ENCODE results near the gene RPL39L. TPM values are rescaled to one million over a fixed set of nuclear protein-coding genes. Genes with fewer than 3 reads are reported as not detected.
A peak's percentile ranks its signal among the peaks of the same experiment; 100 is the strongest.

Gene RPL39L
- total RNA-seq (10 to 100 TPM; 15.7 to 27.7 (median 25.1) TPM), polyA plus RNA-seq (10 to 100 TPM in 1 of 3 donors, 1 to 10 TPM in 2; 8.4 to 20.6 (median 8.8) TPM)

- 4 to 12% methylated on average over 69 of the region's 69 CpGs for WGBS, 2 donors
- intact Hi-C loops (cut with DNase I): no loop called here
These were observed at the start of gene RPL39L for GRCh38 chr3:187139126-187139894. TSS of gene RPL39L (minus strand) at chr3:187139496. CDS start at chr3:187121300, 18,196 bp downstream.

GRCh38 chr3:187188931-187189330 is 49.6 kb upstream of the RPL39L start:
- no peaks in the 10 kb centered on the region for H3K36me3 ChIP-seq
- no peaks in the 10 kb centered on the region for H3K9me3 ChIP-seq
- peak overlapping the region; percentile 24 to 90 (median 88) for H3K27ac ChIP-seq
- TF ChIP-seq POLR2A (IDR thresholded peaks at IDR 0.05): no peak
- peak; percentile 32 to 71 (median 56) for TF ChIP-seq POLR2AphosphoS5 (IDR thresholded peaks at IDR 0.05)
- peak in 3 of 4 donors; percentile 47 to 86 (median 68) for TF ChIP-seq EP300 (IDR thresholded peaks at IDR 0.05)
- intact Hi-C loops (cut with DNase I): no loop called here
- H3K27me3 ChIP-seq: no peaks in the 10 kb centered on the region
- peaks cover 0 to 70% (median 59%) of the 10 kb centered on the region in 4 donors for H3K4me1 ChIP-seq
- H3K4me3 ChIP-seq: no peak overlapping the region
- whole genome bisulfite sequencing, 2 donors: 30 to 34% methylated on average over 2 of the region's 2 CpGs
- DNase-seq: no peak

More at GRCh38 chr3:187139126-187139894, at the start of gene RPL39L:
- Histone ChIP-seq H3K9me3 (peaks cover 0 to 2% (median 0%) of the 10 kb centered on the region in 4 donors), H3K4me1 (peaks cover 0 to 8% (median 7%) of the 10 kb centered on the region in 4 donors), H3K4me3 (peak within 1 kb of the TSS; percentile 41 to 64 (median 58)), H3K36me3 (no peaks in the 10 kb centered on the region), H3K27me3 (no peaks in the 10 kb centered on the region), H3K27ac (peak within 1 kb of the TSS; percentile 58 to 81 (median 74))
- TF ChIP-seq EP300 (IDR thresholded peaks at IDR 0.05): no peak
- TF ChIP-seq CTCF (IDR thresholded peaks at IDR 0.05): peak; percentile 70 to 89 (median 76)
- peak; percentile 38 to 83 (median 63) for TF ChIP-seq POLR2AphosphoS5 (IDR thresholded peaks at IDR 0.05)
- TF ChIP-seq POLR2A (IDR thresholded peaks at IDR 0.05): peak in 1 of 2 donors; percentile 16
- peak; percentile 87 for DNase-seq

DNA sequence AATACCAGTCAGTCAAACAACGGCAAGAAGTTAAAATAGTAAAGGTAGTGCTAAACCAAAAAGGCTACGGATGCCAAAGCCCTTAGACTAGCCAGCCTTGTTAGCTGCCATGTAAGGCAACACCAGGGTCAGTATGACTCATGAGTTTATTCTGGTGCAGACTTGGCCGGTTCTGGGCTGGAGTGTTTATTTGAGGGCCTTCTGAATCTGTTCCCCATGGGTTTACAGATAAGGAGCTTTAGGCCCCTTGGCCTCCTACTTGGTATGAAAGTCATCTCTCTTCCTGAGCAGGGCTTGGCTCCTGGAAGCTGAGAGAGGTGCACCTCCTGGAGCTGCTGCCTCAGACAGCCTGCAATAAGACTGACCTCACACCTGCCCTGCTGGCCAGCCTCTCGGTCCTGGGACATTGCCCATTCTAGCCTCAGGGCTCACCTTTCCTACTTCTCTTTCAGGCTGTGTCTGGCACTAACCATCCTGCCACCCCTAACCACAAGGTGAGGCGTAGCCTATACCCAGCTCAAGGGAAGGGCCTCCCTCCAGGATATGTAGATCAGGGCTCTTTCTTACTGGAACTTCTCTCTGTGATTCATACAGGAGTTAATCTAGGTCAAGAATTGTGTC is 47.6 kb upstream of the RPL39L start:
- Histone ChIP-seq H3K4me1 (peaks cover 0 to 59% (median 50%) of the 10 kb centered on the region in 4 donors), H3K36me3 (no peaks in the 10 kb centered on the region), H3K4me3 (no peak overlapping the region), H3K27me3 (no peaks in the 10 kb centered on the region), H3K27ac (peak overlapping the region; percentile 79 to 90 (median 88)), H3K9me3 (no peaks in the 10 kb centered on the region)
- intact Hi-C loops (cut with DNase I): no loop called here
- TF ChIP-seq EP300 (IDR thresholded peaks at IDR 0.05) (peak in 2 of 4 donors; percentile 10 to 15), POLR2AphosphoS5 (IDR thresholded peaks at IDR 0.05) (peak in 3 of 4 donors; percentile 39 to 43 (median 39)), POLR2A (IDR thresholded peaks at IDR 0.05) (no peak), CTCF (IDR thresholded peaks at IDR 0.05) (no peak)
- WGBS, 2 donors: 71 to 73% methylated on average over 5 of the region's 5 CpGs
- peak; percentile 86 for DNase-seq

DNA sequence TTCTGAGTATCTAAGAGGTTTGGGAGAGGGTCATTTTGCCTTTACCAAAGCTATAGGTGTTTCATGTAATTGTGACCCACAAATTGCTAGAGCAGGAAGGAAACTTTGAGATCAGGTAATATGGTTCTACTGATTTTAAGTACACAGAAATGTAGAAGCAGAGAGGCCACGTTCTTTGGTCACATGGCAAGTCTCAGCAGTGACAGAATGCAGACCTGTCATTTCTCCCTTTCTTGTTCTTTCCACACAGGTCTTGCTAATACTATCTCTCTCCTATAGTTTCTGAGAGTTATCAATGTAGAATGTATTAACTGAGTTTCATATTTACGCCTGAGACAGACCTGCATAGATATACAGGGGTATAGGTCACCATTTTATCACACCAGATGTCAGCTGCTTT is 47.1 kb upstream of the RPL39L start:
- H3K4me1 ChIP-seq: peaks cover 0 to 65% (median 49%) of the 10 kb centered on the region in 4 donors
- peak overlapping the region; percentile 79 to 90 (median 88) for H3K27ac ChIP-seq
- TF ChIP-seq EP300 (IDR thresholded peaks at IDR 0.05) (no peak), CTCF (IDR thresholded peaks at IDR 0.05) (no peak), POLR2AphosphoS5 (IDR thresholded peaks at IDR 0.05) (peak in 2 of 4 donors; percentile 33 to 48), POLR2A (IDR thresholded peaks at IDR 0.05) (no peak)
- H3K36me3 ChIP-seq: no peaks in the 10 kb centered on the region
- no peaks in the 10 kb centered on the region for H3K9me3 ChIP-seq
- intact Hi-C loops (cut with DNase I): no loop called here
- no peak for DNase-seq
- 66 to 71% methylated on average over 2 of the region's 2 CpGs for WGBS, 2 donors
- no peaks in the 10 kb centered on the region for H3K27me3 ChIP-seq
- H3K4me3 ChIP-seq: no peak overlapping the region

DNA sequence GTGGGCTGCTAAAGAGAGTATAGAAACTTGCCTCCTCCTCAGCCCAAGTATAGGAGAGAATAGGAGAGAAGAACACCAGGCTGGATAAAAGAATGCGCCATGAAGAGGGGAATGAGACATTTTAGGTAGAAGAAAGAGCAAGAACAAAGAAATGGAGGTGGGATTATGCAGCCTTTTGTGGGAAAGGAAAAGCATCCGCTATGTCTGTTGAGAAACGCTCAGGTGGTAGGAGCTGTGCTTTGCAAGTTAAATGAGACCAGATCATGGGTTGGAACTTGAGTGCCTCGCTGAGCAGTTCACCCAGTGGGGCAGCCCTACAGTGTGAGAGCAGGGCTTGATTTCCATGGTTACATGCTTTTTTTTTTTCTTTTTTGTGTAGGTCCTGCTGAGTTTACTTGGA is 46.5 kb upstream of the RPL39L start:
- H3K4me1 ChIP-seq: peaks cover 0 to 68% (median 47%) of the 10 kb centered on the region in 4 donors

More for the DNA sequence above, 46.5 kb upstream of the RPL39L start:
- no peaks in the 10 kb centered on the region for H3K27me3 ChIP-seq
- intact Hi-C loops (cut with DNase I): no loop called here
- DNase-seq: no peak
- no peak for TF ChIP-seq POLR2AphosphoS5 (IDR thresholded peaks at IDR 0.05)
- TF ChIP-seq POLR2A (IDR thresholded peaks at IDR 0.05): no peak
- no peak for TF ChIP-seq CTCF (IDR thresholded peaks at IDR 0.05)
- no peak for TF ChIP-seq EP300 (IDR thresholded peaks at IDR 0.05)
- no peaks in the 10 kb centered on the region for H3K36me3 ChIP-seq
- peak overlapping the region; percentile 79 to 90 (median 88) for H3K27ac ChIP-seq
- 91 to 92% methylated on average over 4 of the region's 4 CpGs for WGBS, 2 donors
- no peaks in the 10 kb centered on the region for H3K9me3 ChIP-seq
- no peak overlapping the region for H3K4me3 ChIP-seq
